HS-5 (cell line): ENCODE data around the gene NOS1AP.
"Not testable (repeated sequence)": the region's sequence is repeated elsewhere in the genome, so short reads cannot be mapped to it uniquely, and the experiment has no call there.

Source experiments
- DNase-seq: peaks from one replicate; pipeline ENCODE4 v3.0.0-alpha.2; 2012; ENCODE audit warnings: low read depth

NOS1AP gene

DNA sequence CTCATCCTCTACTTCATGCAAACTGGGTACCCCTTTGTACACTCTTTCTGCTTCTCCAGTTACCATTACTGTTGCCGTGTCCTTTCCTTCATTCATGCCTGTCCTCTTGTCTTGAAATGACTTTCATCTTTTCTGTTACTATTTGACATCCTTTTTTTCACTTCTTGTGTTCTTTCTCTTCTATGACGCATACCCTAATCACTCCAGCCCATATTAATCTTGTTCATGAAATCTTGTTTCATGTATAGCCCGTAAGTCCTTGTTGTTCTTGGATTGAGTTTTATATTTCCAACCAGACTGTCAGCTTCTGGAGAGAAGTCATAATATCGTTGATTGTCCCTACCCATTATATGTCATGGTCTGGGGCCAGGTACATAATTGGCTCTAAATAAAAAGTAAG is 126.1 kb downstream of the NOS1AP start:
- no peak for DNase-seq

DNA sequence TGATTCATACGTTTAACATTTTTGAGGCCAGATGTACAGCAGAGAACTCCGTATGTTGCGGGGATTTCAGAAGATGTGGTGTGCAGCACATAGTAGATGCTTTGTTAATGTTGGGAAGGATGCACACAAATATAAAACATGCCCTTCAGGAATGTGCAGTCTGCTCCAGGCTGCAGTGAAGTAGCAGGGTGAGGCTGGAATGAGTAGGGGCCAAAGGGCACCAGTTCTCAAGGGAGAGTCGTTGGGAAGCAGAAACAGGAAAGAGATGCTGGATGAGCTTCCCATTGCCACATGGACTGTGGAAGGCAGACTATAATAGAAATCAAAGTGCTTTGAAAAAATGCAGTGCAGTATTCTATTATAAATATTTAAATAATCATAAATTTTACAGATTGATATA is 126.9 kb downstream of the NOS1AP start:
- no peak for DNase-seq

DNA sequence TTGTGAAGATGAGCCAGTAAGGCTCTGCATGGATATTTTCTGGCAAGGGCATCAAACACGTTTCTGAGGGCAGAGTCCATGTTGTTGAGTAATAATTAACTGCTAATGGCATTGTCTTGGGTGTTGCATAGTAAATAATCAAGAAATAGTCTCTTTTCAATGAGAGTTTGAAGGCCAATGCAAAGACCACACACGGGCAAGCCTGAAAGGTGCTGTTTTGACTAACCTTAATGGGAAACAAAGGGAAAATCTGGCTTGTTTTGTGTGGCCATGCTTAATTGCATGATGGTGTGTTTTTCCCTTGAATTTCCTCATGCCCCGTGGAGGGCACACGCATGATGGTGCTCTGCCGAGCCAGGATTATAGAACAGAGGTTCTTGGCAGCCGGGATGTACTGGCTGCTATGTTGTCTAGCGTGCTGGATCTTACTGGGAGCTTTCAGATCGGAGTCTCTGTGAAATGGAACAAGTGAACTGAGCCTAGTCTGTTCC is 127.6 kb downstream of the NOS1AP start:
- no peak for DNase-seq

DNA sequence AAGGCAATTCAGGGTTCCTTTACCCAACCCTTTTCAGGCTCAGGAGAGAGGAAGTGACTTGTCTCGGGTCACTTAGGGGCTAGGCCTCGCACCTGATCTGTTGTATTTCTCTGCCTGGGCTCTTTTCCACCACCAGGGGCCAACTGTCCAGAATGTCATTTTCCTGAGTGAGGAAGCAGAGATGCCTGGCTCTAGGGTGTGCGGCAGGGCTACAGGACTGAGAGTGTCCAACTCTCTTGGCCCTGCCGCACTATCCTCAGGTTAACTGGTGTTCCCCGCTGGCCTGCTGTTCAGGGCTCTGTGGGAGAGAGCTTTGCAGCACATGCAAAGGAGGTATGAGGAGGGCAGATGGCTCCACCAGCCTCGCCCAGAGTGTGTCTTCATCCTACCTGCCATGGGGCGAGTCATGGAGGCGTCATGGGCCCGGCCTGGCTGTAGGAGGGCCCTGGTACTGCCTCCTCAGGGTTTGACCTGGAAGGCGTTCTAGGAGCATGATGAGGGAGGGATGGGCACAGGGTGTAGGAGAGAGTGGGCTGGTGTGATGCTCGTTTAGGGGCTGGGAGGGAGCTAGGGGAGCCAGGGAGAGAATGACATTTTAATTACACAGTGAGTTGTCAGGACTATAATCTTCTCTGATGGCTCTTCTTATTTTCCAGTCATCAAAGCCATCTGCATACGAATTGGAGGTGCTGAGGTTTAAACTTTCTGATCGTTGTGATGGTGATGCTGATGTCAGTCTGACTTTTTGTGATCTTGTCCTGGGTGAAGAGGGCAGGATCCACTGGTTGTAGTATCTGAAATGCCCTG is 128.3 kb downstream of the NOS1AP start:
- no peak for DNase-seq

DNA sequence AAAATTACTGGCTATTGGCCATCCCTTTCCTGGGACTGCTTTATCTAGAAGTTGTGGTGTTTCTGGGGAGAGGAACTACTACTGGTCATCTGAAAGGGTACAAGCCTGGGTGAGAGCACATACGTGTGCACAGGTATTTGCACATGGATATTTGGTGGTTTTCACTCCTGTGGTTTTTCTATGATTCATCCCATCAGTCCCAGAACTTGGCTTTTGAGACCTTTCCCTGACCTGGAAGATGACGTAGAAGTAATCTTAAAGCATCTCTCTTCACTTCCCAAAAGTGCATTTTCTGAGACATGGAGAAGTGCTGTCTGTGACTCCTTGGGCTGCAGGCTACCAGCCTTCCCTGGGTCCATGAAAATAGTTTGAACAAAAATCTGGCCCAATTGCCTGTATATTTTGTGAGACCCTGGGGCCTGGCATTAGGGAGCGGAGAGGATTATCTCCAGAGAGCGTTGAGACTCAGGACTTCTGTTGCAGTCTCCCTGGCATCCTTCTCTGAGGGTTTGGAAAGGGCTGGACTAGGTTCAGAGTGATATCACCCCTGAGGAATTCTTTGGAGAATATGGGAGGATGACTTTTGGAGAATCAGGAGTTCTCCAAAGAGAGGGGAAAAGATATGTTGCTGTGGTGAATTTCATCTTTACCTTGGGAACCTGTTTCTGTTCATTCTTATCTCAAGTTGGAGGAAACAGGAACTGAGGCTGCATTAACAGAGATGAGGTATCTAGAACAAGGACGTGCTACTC is 130.8 kb downstream of the NOS1AP start:
- no peak for DNase-seq

DNA sequence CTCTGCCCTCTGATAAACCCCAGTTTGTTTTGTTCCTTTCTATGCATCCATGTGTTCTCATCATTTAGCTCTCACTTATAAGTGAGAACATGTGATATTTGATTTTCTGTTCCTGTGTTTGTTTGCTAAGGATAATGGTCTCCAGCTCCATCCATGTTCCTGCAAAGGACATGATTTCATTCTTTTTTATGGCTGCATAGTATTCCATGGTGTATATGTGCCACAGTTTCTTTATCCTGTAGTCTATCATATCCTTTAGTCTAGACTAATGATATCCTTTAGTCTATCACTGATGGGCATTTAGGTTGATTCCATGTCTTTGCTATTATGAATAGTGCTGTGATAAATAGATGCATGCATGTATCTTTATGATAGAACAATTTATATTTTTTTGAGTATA is 131.6 kb downstream of the NOS1AP start:
- not testable (repeated sequence) for DNase-seq

DNA sequence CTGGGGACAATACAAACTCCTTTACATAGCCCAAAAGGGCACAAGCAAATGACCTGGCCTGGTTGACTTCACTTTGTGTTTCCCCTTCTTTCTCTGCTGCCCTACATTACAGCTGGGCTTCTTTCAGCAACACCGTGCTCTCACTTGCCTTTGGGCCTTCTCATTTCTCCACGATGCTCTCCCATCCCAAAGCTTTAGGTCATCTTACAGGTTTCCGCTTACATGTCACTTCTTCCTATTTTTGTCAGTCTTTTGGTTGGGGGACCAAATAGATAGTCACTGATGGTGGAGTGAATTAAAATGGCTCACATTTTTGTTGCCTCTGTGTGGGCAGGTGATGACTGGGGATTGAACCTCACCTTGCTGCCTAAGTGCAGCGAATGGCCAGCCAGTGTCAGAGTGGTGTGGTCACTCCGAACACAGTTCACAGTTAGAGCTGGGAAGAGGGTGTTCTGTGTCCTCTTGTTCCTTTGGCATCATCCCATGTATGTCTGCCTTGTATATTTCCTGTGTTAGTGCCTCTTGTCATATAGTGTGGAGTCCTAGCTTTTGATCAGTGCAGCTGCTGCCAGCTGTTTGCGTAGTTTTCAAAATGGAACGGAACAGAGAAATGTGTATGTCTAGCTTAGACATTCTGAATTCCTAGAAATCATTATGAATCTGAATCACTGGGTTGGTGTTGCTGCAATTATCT is 134.8 kb downstream of the NOS1AP start:
- DNase-seq: no peak

DNA sequence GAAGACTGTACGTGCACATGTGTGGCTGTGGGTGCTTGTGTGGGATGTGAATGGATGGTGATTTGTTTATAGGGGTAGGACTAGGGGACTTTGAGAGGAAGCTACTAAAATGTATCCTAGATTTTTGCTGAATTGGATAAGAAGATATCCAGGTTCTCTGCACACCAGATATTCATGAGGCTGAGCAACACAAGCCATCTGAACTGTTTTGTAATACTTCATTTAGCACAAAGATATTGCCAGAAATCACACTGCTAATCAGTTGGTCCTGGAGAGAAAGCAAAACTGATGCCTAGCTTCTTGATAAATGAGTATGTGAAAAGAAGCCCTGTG is 135.3 kb downstream of the NOS1AP start:
- no peak for DNase-seq

DNA sequence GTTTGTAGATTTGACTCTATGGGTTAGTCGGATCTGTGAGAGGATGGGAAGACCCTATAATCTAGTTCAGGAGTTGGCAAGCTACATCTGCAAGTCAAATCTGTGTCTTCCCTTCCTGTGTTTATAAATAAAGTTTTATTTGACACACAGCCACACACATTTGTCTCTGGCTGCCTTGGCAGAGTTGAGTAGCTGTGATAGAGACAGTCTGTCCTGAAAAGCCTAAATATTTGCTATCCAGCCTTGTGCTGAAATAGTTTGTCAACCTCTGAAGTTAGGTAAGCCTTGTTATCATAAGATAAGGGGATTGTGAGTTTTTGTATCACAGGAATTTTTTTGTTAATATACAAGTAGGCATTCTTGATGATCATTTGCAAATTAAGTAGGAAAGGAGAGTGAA is 136.8 kb downstream of the NOS1AP start:
- no peak for DNase-seq

DNA sequence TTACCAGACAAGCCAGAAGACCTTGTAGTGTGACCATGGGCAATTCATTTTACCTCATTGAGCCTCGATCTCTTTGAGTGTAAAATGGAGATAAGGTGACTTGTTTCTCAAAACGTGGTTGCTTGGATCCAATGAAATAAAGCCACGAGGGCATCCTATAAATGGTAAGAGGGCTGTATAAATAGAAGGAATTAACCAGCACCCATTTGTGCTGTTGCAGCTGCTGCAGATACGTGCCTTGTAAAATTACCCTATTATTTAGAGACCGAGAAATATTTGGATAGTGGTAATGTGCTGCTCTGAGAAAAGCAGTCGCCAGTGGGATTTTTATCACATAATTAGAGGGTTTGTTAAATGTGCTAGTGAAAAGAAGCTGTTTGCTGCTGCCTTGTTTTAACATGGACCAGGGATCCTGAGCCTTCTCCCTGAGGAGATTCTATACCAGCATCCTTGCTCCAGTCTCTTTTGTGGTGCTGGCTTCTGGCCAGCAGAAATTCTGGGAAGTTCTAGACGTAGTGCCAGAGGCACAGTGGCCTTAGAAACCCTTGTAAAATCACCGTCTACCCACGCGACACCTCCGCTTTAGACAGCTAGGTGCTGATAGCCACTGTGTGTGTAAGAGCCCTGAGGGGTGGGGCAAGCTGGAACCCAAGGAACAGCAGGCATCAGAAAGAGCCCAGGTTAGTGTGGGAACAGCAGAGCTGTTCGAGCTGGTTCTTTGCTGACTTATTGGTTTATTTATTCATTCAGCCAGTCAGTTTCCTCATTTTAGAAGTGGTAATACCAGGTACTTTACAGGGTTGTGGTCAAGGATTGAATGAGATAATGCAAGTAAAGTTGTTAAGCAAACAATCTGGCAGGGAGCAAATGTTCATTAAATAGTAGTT is 137.5 kb downstream of the NOS1AP start:
- DNase-seq: no peak

DNA sequence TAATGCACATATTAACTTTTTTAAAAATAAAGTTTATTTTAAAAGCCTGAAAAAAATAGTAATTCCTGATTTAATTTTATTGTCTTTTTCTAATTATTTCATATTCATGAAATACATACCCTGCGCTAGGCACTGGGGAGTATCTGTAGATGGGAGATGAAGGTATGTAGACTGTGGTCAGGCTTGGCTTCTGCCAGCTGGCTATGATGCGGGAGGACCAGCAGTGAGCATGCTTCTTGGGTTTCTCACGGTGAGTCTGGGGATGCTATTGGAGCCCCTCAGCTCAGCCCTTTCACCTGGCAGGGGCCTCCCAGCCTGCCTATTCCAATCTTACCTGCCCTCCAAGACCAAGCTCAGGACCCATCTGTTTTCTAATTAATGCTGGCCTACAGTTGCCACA is 138.4 kb downstream of the NOS1AP start:
- no peak for DNase-seq

DNA sequence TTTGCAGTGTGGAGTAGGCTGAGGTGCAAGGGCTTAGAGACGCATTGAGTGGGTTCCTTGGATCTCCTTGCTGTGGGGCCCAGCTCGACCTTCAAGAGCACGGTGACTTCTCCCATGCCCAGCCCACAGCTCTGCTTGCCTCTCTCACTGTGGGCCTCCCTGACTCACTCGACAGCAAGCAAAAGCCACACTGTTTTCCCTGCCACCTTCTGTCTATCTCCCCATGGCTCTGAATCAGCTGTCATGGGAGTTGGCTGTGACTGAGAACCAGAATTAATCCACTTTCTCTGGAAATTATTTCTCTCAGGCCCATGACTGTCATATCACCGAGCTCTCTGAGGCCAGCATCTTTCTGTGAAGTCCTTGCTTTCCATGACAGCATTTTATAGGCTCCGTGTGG is 140.7 kb downstream of the NOS1AP start:
- no peak for DNase-seq

DNA sequence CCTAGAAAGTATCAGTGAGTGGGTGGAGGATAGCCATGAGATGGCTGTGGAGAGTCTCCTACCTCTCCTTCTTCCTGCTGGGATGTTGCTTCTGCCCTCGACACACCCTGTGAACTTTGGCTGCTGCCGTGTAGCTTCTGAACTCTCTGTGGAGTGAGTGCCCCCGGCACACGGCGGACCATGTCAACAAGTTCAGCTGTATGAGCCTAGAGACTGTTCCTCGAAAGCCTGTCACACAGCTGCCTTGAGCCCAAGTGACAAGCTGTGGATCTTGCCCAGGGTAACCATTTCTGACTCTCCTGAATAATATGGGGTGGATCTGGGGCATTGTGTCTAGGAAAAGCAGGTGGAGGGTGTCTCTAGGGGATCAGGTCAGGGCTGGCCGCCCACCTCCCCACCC is 143.2 kb downstream of the NOS1AP start:
- no peak for DNase-seq

DNA sequence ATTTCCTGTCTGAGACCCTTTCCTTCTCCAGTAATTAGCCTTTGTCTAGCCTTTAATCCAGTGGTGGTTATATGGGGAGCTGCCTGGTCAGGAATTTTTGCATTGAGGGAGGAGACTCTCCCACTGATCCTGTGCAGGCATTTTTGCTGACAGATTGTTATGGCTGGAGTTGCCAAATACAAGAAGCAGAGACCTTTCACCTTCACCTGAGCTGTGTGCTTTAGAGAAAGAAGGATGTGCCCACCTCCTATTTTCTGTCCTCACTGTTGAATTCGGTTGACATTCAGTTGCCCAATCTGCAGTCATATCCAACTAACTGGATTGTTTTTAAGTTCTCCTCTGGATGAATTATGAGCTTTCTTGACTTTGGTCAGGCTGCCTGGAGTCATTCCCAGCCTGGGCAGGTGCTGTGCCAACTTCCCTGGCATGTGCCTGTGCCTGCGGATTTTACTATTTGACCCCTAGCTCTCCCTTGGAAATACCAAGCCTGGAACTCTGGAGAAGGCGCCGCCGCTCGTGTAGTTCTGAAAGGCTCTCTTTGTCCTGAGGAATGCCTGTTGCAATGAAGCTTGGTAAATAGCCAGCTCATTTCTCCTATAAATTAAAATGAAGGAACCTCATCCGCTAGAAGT is 143.9 kb downstream of the NOS1AP start:
- no peak for DNase-seq

DNA sequence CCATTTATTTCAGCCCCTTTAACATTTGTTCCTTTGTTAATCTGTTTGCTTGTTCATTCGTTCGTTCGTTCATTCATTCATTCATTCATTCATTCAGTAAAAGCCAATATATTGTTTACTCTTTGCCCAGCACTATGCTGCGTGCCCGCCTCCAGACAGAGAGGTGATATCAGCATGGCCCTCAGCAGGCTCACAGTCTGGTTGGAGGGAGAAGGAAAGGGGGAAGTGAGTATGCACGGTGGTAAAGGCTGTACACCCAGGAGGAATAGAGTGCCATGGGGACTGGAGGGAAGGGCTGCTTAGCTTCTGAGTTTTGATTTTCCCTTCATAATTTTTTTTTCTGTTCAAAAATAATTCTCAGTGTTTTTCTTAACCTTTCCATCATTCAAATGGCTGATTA is 144.7 kb downstream of the NOS1AP start:
- no peak for DNase-seq

DNA sequence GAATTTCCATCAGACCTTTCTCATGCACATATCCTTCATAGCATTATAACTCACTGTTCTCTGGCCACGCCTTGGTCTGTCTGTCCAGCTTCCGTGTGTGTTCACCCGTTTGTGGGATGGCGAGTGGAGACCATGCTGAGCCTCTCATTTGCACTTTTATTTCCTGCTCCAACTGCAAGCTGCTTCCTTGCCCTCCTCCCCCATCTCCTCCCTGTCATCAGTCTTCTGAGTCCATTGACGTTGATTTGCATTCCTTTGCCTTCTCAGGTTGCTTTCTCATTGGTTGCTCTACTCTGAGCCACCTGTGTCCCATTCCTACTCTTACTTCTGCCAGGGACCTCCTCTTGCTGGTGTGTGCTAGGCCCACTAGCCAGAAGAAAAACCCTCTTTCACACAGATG is 146.4 kb downstream of the NOS1AP start:
- no peak for DNase-seq

DNA sequence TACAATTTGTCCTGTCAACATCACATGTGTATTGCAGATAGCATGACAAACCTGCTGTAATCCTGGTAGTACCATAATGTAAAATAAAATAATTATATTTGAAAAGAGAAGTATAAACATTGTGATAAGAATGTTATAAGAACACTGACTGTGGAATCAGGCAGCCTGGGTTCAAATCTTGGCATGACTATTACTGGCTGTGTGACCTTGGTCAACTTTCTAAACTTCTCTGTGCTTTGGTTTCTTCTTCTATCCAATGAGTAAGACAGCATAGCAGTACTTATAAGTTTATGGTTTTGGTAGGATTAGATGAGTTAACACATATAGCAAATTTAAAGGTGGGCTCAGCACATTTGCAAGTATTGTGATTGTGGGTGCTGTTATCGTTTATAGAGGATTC is 147.1 kb downstream of the NOS1AP start:
- DNase-seq: no peak

DNA sequence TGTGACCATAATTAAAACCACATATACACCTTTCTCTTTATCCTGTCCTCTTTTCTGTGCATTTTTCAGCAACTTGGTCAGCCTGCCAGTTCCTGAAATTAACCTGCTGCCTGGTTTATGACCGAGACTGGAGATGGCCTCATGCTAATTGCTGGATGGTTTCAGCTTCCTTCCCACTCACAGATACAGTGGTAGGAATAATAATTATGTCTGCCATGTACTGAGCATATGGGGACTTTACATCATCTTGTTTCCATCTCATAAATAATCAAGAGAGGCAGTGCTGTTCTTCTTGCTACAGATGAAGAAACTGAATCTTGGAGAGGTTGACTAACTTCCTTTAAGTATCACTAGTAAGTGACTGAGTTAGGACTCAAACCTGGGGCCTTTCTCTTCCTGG is 148.2 kb downstream of the NOS1AP start:
- no peak for DNase-seq

DNA sequence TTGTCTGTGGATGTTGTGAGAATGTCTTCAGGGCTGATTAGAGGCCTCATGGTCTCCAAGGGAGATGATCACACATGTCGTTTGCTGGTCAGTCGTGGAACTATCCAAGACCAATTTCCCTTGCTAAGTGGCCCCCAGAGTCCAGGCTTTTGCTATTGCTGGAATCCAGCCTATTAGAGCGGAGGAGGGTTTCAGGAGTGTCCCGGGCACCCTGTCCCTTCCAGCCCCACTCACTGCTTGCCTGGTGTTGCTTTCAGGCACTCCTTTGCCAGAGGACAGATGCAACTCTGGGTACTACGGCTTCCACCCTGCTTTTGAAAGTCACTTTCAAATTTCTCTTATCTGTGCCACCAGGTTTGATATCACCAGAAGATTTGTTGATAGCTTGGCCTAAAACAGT is 149.1 kb downstream of the NOS1AP start:
- DNase-seq: no peak

DNA sequence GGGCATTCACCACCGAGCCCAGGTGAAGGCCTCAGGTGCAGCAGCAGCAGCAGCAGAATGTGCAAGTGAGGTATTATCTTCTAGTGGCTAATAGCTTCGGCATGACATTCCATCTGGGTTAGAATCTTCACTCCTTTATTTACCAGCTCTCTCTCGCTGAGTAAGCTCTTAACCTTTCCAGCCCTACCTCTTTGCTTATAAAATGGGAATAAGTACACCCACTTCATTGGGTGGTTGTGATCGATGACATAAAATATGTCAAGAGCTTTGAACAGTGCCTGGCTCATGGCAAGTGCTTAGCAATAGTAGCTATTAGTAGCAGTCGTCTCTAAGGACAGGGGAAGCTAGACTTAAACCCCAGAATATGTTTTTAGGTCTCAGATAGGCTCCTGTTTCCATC is 149.5 kb downstream of the NOS1AP start:
- no peak for DNase-seq

DNA sequence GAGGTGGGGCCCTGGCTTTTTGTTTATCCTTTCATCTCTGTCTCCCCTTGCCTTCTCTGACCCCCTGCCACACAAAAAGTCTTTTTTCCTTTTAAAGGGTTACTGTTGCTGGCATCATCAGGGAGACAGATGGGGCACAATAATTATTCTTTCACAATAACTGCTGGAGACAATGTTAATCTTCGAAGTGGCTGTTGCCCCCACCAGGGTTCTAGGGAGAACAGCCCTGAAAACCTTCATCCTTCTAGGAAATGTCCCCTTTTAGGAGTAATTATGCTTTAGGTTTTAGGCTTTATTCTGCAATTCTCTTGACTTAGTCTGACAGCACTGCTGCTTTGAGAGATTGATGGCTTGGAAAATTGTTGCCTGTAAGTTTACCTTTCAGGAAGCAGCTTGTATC is 150.0 kb downstream of the NOS1AP start:
- DNase-seq: no peak
